Gastrocnemius medialis (tissue), 4 donors: ENCODE measurements around the gene KCTD10.

Experiments
- POLR2A ChIP-seq, 2 donors: fragments of 450-650 bp; IDR thresholded peaks; one replicate each; pipeline ENCODE4 v1.6.1; 2017; ENCODE audit warnings: antibody characterized with exemption in 2 of 2, mild to moderate bottlenecking in 2 of 2, moderate library complexity in 2 of 2
- TF ChIP-seq, protein P1 (sequence below), 5 experiments: fragments of 450-650 bp in 3 of 5; fragments of 200-600 bp in 2 of 5; sonication (generic) in 2 of 5; IDR thresholded peaks in 4 of 5; conservative IDR thresholded peaks in 1 of 5; 1 replicate in 4 of 5; 2 replicates in 1 of 5; pipeline ENCODE4 v1.5.1; 2016 to 2019; ENCODE audit warnings: antibody characterized with exemption in 5 of 5, mild to moderate bottlenecking in 3 of 5, moderate library complexity in 3 of 5

DNA sequence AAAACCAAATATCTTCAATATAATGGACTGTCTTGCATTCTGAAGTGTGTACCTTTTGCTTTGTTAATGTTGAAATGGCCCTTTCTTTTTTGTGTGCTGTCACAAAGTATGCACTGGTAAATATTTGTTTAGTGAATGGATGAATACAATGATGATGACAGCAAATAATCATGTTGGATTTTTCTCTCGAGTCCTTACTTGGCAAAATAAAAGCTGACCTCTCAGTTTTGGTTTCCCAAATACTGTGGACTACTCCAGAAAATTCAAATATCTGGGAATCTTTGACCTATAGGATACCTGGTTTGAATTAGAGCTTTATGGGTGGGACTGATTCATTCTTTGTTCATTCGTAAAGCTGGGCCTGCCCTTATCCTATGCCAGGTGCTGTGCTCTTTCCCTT is 5.8 kb upstream of the KCTD10 start:
- TF ChIP-seq, protein P1, sequence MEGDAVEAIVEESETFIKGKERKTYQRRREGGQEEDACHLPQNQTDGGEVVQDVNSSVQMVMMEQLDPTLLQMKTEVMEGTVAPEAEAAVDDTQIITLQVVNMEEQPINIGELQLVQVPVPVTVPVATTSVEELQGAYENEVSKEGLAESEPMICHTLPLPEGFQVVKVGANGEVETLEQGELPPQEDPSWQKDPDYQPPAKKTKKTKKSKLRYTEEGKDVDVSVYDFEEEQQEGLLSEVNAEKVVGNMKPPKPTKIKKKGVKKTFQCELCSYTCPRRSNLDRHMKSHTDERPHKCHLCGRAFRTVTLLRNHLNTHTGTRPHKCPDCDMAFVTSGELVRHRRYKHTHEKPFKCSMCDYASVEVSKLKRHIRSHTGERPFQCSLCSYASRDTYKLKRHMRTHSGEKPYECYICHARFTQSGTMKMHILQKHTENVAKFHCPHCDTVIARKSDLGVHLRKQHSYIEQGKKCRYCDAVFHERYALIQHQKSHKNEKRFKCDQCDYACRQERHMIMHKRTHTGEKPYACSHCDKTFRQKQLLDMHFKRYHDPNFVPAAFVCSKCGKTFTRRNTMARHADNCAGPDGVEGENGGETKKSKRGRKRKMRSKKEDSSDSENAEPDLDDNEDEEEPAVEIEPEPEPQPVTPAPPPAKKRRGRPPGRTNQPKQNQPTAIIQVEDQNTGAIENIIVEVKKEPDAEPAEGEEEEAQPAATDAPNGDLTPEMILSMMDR (IDR thresholded peaks at IDR 0.05 in 4 of 5, conservative IDR thresholded peaks at IDR 0.05 in 1 of 5): no peak
- no peak for TF ChIP-seq POLR2A (IDR thresholded peaks at IDR 0.05)
